Transverse colon (tissue), 4 donors: ENCODE data around the gene KDM5A. TPM values are rescaled to one million over a fixed set of nuclear protein-coding genes. Genes with fewer than 3 reads are reported as not detected.

Experiments
- DNase-seq: peaks from one replicate; pipeline ENCODE4 v3.0.0-alpha.2; 2019
- H3K27ac ChIP-seq, 4 donors: fragments of 200-600 bp; sonication (generic); 2 replicates each; pipeline ENCODE4 v1.5.1; 2016 to 2018; ENCODE audit warnings: inconsistent platforms in 4 of 4
- H3K27me3 ChIP-seq: fragments of 200-600 bp; sonication (generic); 2 replicates; pipeline ENCODE4 v1.5.1; 2017; ENCODE audit warnings: inconsistent platforms
- H3K36me3 ChIP-seq, 4 donors: fragments of 200-600 bp; sonication (generic); 2 replicates each; pipeline ENCODE4 v1.5.1; 2017 to 2019; ENCODE audit warnings: inconsistent platforms in 4 of 4
- H3K4me1 ChIP-seq, 4 donors: fragments of 200-600 bp; sonication (generic); 2 replicates each; pipeline ENCODE4 v1.5.1; 2017 to 2020; ENCODE audit warnings: inconsistent platforms in 4 of 4
- H3K4me3 ChIP-seq, 4 donors: fragments of 200-600 bp; sonication (generic); 1 replicate in 1 of 4; 2 replicates in 3 of 4; pipeline versions ENCODE4 v1.5.1 to v1.6.1; 2017 to 2019; ENCODE audit warnings: inconsistent platforms in 4 of 4
- H3K9me3 ChIP-seq, 2 donors: fragments of 200-600 bp; sonication (generic); 2 replicates each; pipeline ENCODE4 v1.5.1; 2017 to 2019; ENCODE audit warnings: inconsistent platforms in 2 of 2
- CTCF ChIP-seq, 5 experiments: fragments of 200-600 bp in 3 of 5; fragments of 450-650 bp in 2 of 5; sonication (generic) in 3 of 5; IDR thresholded peaks; 1 replicate in 2 of 5; 2 replicates in 3 of 5; pipeline ENCODE4 v1.5.1; 2016 to 2017; ENCODE audit warnings: antibody characterized with exemption in 5 of 5, inconsistent platforms in 3 of 5, mild to moderate bottlenecking in 2 of 5, moderate library complexity in 1 of 5
- EP300 ChIP-seq: sonication (generic); formaldehyde crosslinking; IDR thresholded peaks from one replicate; pipeline ENCODE4 v1.6.1; 2017; ENCODE audit warnings: antibody characterized with exemption, low read depth
- POLR2A ChIP-seq: fragments of 450-650 bp; IDR thresholded peaks from one replicate; pipeline ENCODE4 v1.6.1; 2016; ENCODE audit warnings: antibody characterized with exemption, mild to moderate bottlenecking, moderate library complexity
- POLR2AphosphoS5 ChIP-seq, 3 donors: sonication (generic); formaldehyde crosslinking; IDR thresholded peaks; one replicate each; pipeline ENCODE4 v1.6.1; 2016; ENCODE audit warnings: antibody characterized with exemption in 3 of 3
- WGBS, 2 donors: methylation state at CpG; one replicate each; pipeline ENCODE4 v1.1.5; 2018; ENCODE audit warnings: low coverage in 1 of 2; 5-methylcytosine and 5-hydroxymethylcytosine counted together
- in situ Hi-C, 4 donors: fragments of 200-750 bp; cut with MboI; loops; one replicate each; pipeline versions ENCODE4 v1.15.0 to v1.15.1; 2017; ENCODE audit warnings: low sequenced_read_pairs in 3 of 4, low pct_ligation_motif_present in 1 of 4, low pct_unique_long_range_greater_than_20kb in 1 of 4
- intact Hi-C: fragments of 100-400 bp; cut with DNase I; formaldehyde crosslinking; loops from one replicate; pipeline ENCODE4 v1.15.1; 2023; ENCODE audit warnings: low total_unique reads
- total RNA-seq, 4 donors: library from RNA; depleted of rRNA; stranded (reverse); fragments of >200 nt; gene quantifications; one replicate each; pipeline ENCODE4 v1.1.0, GENCODE V29; 2016

Gene KDM5A
- total RNA-seq, 4 donors from 2014 or later, result 20.2 to 64.7 (median 51.5) TPM

- H3K4me1 ChIP-seq, result no peaks in the 10 kb centered on the region
- peaks cover 4% of the 10 kb centered on the region in 2 donors for H3K9me3 ChIP-seq
- no peak for TF ChIP-seq POLR2A
- TF ChIP-seq POLR2AphosphoS5 (IDR thresholded peaks at IDR 0.05), result no peak
- no peak for TF ChIP-seq CTCF (IDR thresholded peaks at IDR 0.05)
- TF ChIP-seq EP300, result no peak
- H3K27ac ChIP-seq, result no peak overlapping the region
- in situ Hi-C loops (no loop called here), intact Hi-C loops (no loop called here)
- H3K36me3 ChIP-seq, result no peaks in the 10 kb centered on the region
- H3K27me3 ChIP-seq, result peaks cover 10% of the 10 kb centered on the region
- WGBS, 2 donors, result 10 to 38% methylated on average over 2 to 5 of the region's 5 CpGs
- H3K4me3 ChIP-seq, result no peak overlapping the region
- no peak for DNase-seq
These were observed 136.5 kb downstream of the KDM5A start for GRCh38 chr12:252636-253035.

GRCh38 chr12:247271-247670, 141.8 kb downstream of the KDM5A start:
- Histone ChIP-seq H3K4me1 (no peaks in the 10 kb centered on the region), H3K36me3 (no peaks in the 10 kb centered on the region), H3K4me3 (no peak overlapping the region), H3K9me3 (peaks cover 14 to 17% of the 10 kb centered on the region in 2 donors), H3K27ac (no peak overlapping the region), H3K27me3 (peaks cover 10% of the 10 kb centered on the region)
- TF ChIP-seq POLR2AphosphoS5 (IDR thresholded peaks at IDR 0.05) (no peak), POLR2A (no peak), EP300 (no peak), CTCF (IDR thresholded peaks at IDR 0.05) (no peak)
- intact Hi-C loops, result no loop called here
- in situ Hi-C loops, result no loop called here
- 78 to 85% methylated on average over 3 of the region's 3 CpGs for WGBS, 2 donors
- no peak for DNase-seq

GRCh38 chr12:243381-243780, 145.7 kb downstream of the KDM5A start:
- in situ Hi-C loops, result no loop called here
- 40 to 56% methylated on average over 1 to 4 of the region's 4 CpGs for WGBS, 2 donors

GRCh38 chr12:242496-242895, 146.6 kb downstream of the KDM5A start:
- peaks cover 10% of the 10 kb centered on the region for H3K27me3 ChIP-seq
- no peak for TF ChIP-seq EP300
- TF ChIP-seq POLR2AphosphoS5 (IDR thresholded peaks at IDR 0.05), result no peak
- TF ChIP-seq POLR2A, result no peak
- TF ChIP-seq CTCF (IDR thresholded peaks at IDR 0.05), result no peak
- H3K36me3 ChIP-seq, result no peaks in the 10 kb centered on the region
- DNase-seq, result no peak
- WGBS, 2 donors, result 91 to 92% methylated on average over 13 to 15 of the region's 15 CpGs
- no peaks in the 10 kb centered on the region for H3K4me1 ChIP-seq
- no peak overlapping the region for H3K4me3 ChIP-seq
- in situ Hi-C loops, result no loop called here
- H3K9me3 ChIP-seq, result peaks cover 9 to 12% of the 10 kb centered on the region in 2 donors
- intact Hi-C loops, result no loop called here
- no peak overlapping the region for H3K27ac ChIP-seq

More at GRCh38 chr12:243381-243780, 145.7 kb downstream of the KDM5A start:
- H3K4me3 ChIP-seq, result no peak overlapping the region
- no peak for DNase-seq
- H3K4me1 ChIP-seq, result no peaks in the 10 kb centered on the region
- H3K27ac ChIP-seq, result no peak overlapping the region
- no peaks in the 10 kb centered on the region for H3K36me3 ChIP-seq
- H3K27me3 ChIP-seq, result peaks cover 10% of the 10 kb centered on the region
- intact Hi-C loops, result no loop called here
- H3K9me3 ChIP-seq, result peaks cover 14 to 17% of the 10 kb centered on the region in 2 donors
- no peak for TF ChIP-seq POLR2AphosphoS5 (IDR thresholded peaks at IDR 0.05)
- TF ChIP-seq POLR2A, result no peak
- TF ChIP-seq CTCF (IDR thresholded peaks at IDR 0.05), result no peak
- no peak for TF ChIP-seq EP300
